RWPE2 (cell line): ENCODE data around the gene HDDC3.
"Not testable (repeated sequence)": the region's sequence is repeated elsewhere in the genome, so short reads cannot be mapped to it uniquely, and the experiment has no call there.

Source experiments
- ATAC-seq: fragments of 200-7000 bp; cut with Tn5 transposase; 3 replicates; pipeline ENCODE4 v1.9.1; 2021; ENCODE audit warnings: low read depth
- DNase-seq: peaks from one replicate; pipeline ENCODE4 v3.0.0-alpha.2; 2020; ENCODE audit warnings: low spot score
- H3K27ac ChIP-seq: fragments of 450-650 bp; 2 replicates; pipeline ENCODE4 v1.5.1; 2017; ENCODE audit warnings: mild to moderate bottlenecking; ENCODE audit not compliant: poor library complexity, severe bottlenecking
- H3K27me3 ChIP-seq: fragments of 250-450 bp; sonication (Bioruptor Pico); 2 replicates; pipeline ENCODE4 v1.5.1; 2021; ENCODE audit warnings: mild to moderate bottlenecking, moderate library complexity; ENCODE audit not compliant: insufficient read depth, poor library complexity, severe bottlenecking
- H3K36me3 ChIP-seq: fragments of 250-450 bp; sonication (Bioruptor Pico); 2 replicates; pipeline ENCODE4 v1.5.1; 2020; ENCODE audit warnings: low read depth, mild to moderate bottlenecking, moderate library complexity
- H3K4me1 ChIP-seq: fragments of 250-450 bp; sonication (Bioruptor Pico); 2 replicates; pipeline ENCODE4 v1.5.1; 2021; ENCODE audit warnings: mild to moderate bottlenecking, moderate library complexity; ENCODE audit not compliant: insufficient read depth, poor library complexity, severe bottlenecking
- H3K4me3 ChIP-seq: fragments of 250-450 bp; sonication (Bioruptor Pico); 2 replicates; pipeline ENCODE4 v1.5.1; 2021; ENCODE audit warnings: mild to moderate bottlenecking, moderate library complexity; ENCODE audit not compliant: severe bottlenecking
- H3K9me3 ChIP-seq: fragments of 250-450 bp; sonication (Bioruptor Pico); 2 replicates; pipeline ENCODE4 v1.5.1; 2021; ENCODE audit warnings: mild to moderate bottlenecking, moderate library complexity; ENCODE audit not compliant: severe bottlenecking
- CTCF ChIP-seq: fragments of 450-650 bp; IDR thresholded peaks from one replicate; pipeline ENCODE4 v1.5.1; 2017; ENCODE audit warnings: mild to moderate bottlenecking, moderate library complexity; ENCODE audit not compliant: poor library complexity, severe bottlenecking

HDDC3 gene

GRCh38 chr15:90902840-90903732, 29.3 kb downstream of the HDDC3 start, which contains the start of gene MAN2A2:
TSS of gene MAN2A2 (plus strand) at chr15:90903302. CDS start at chr15:90904208, 906 bp downstream.
- peak; percentile 78 for DNase-seq
- Histone ChIP-seq H3K27me3 (no peaks in the 10 kb centered on the region), H3K4me3 (peak within 1 kb of the TSS; percentile 53), H3K9me3 (no peaks in the 10 kb centered on the region), H3K4me1 (peaks cover 5% of the 10 kb centered on the region), H3K36me3 (peaks cover 13% of the 10 kb centered on the region), H3K27ac (peak within 1 kb of the TSS; percentile 34)
- peak; percentile 48 for ATAC-seq
- no peak for TF ChIP-seq CTCF

- peak; percentile 98 for TF ChIP-seq CTCF
- H3K4me1 ChIP-seq = peaks cover 5% of the 10 kb centered on the region
- ATAC-seq = peak; percentile 89
- no peaks in the 10 kb centered on the region for H3K27me3 ChIP-seq
- peak; percentile 88 for DNase-seq
- peak overlapping the region; percentile 34 for H3K27ac ChIP-seq
- H3K36me3 ChIP-seq = peaks cover 13% of the 10 kb centered on the region
- no peaks in the 10 kb centered on the region for H3K9me3 ChIP-seq
- H3K4me3 ChIP-seq = peak overlapping the region; percentile 53
These were observed 30.1 kb downstream of the HDDC3 start for GRCh38 chr15:90902040-90902839.

GRCh38 chr15:90901175-90902039, 30.9 kb downstream of the HDDC3 start:
- no peak for ATAC-seq
- peak overlapping the region; percentile 53 for H3K4me3 ChIP-seq
- peaks cover 5% of the 10 kb centered on the region for H3K4me1 ChIP-seq
- no peaks in the 10 kb centered on the region for H3K27me3 ChIP-seq
- peak overlapping the region; percentile 34 for H3K27ac ChIP-seq
- DNase-seq = no peak
- no peaks in the 10 kb centered on the region for H3K9me3 ChIP-seq
- TF ChIP-seq CTCF = no peak
- H3K36me3 ChIP-seq = peaks cover 13% of the 10 kb centered on the region

GRCh38 chr15:90897131-90897655, 35.2 kb downstream of the HDDC3 start:
- not testable (repeated sequence) for DNase-seq, H3K4me1 ChIP-seq, H3K27me3 ChIP-seq, H3K9me3 ChIP-seq, H3K27ac ChIP-seq, ATAC-seq, H3K4me3 ChIP-seq, H3K36me3 ChIP-seq
